Activated naive CD4-positive, alpha-beta T cell treated with anti-CD3 and anti-CD28 coated beads for 36 hours (primary cell): ENCODE measurements around the gene EXD3. TPM values are rescaled to one million over a fixed set of nuclear protein-coding genes. Genes with fewer than 3 reads are reported as not detected.

Experiments used
- CTCF ChIA-PET: fragments of 350-600 bp; sonication (Branson Sonifier 250); formaldehyde crosslinking; loops from one replicate; lab custom pipeline; 2021; ENCODE audit warnings: antibody characterized with exemption; lab: Charles Lee
- DNase-seq: peaks from one replicate; pipeline ENCODE4 v3.0.0-alpha.2; 2020
- H3K27ac Mint-ChIP-seq: one replicate; pipeline ENCODE4 v1.8.0; 2021; ENCODE audit warnings: mild to moderate bottlenecking, mixed read lengths
- H3K27me3 Mint-ChIP-seq: one replicate; pipeline ENCODE4 v1.8.0; 2021; ENCODE audit warnings: low read depth, mixed read lengths
- H3K36me3 Mint-ChIP-seq: one replicate; pipeline ENCODE4 v1.8.0; 2021; ENCODE audit warnings: low read depth, mixed read lengths
- H3K4me1 Mint-ChIP-seq: one replicate; pipeline ENCODE4 v1.8.0; 2021; ENCODE audit warnings: low read depth, mixed read lengths
- H3K4me3 Mint-ChIP-seq: one replicate; pipeline ENCODE4 v1.8.0; 2021; ENCODE audit warnings: mild to moderate bottlenecking, moderate library complexity, mixed read lengths
- H3K9me3 Mint-ChIP-seq: one replicate; pipeline ENCODE4 v1.8.0; 2021; ENCODE audit warnings: mixed read lengths
- intact Hi-C: fragments of 100-400 bp; cut with micrococcal nuclease; formaldehyde crosslinking; loops from one replicate; pipeline ENCODE4 v1.15.1; 2023
- total RNA-seq, 2 experiments: library from RNA; stranded (reverse); gene quantifications; one replicate each; pipeline ENCODE4 v1.2.3, GENCODE V29; 2021

Gene EXD3
- total RNA-seq, 2 experiments from 2014 or later: 11.2 to 12.7 TPM

DNA sequence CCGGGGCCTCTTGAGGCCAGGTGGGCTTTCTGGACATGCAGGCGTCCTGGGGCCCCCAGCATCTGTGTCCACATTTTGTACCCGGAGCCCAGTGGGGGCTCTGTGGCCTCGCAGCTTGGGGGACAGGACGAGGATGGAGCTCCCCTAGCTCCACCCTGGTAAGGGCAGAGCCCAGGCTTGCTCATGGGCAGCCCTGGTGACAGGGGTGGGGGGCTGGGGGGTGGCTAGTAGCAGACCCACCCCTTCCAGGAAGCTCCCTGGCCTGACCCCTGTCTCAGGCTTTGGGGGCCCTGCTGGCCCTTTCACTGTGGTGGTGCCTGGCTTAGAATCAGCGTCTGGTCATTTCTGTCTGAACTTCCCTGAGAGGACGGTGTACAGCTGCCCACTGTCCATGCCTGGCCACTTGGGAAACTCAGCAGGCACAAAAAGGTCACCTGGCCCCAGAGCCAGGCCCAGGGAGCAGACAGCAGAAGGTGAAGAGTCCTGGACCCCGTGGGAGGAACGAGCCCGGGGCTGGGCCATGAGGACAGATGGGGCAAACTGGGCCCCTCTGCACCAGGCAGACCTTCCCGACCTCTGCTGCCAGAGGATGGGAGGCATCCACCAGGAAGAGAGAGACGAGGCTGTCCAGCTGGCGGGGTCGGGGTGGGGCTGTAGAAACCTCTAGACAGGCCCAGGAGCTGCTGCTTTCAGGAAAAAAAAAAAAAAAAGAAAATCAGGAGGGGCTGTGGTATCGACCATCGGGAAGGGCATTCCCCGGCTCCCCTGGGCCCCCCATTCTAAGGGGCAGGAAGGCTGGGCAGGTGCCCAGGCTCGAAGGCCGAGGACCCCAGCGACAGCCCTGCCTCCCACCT, 52.8 kb downstream of the EXD3 start:
- H3K27me3 Mint-ChIP-seq: no peaks in the 10 kb centered on the region
- no peaks in the 10 kb centered on the region for H3K9me3 Mint-ChIP-seq
- no peak for DNase-seq
- H3K4me3 Mint-ChIP-seq: no peak overlapping the region
- intact Hi-C loops: no loop called here
- H3K4me1 Mint-ChIP-seq: no peaks in the 10 kb centered on the region
- CTCF ChIA-PET: no interaction called here
- H3K27ac Mint-ChIP-seq: no peak overlapping the region
- no peaks in the 10 kb centered on the region for H3K36me3 Mint-ChIP-seq

DNA sequence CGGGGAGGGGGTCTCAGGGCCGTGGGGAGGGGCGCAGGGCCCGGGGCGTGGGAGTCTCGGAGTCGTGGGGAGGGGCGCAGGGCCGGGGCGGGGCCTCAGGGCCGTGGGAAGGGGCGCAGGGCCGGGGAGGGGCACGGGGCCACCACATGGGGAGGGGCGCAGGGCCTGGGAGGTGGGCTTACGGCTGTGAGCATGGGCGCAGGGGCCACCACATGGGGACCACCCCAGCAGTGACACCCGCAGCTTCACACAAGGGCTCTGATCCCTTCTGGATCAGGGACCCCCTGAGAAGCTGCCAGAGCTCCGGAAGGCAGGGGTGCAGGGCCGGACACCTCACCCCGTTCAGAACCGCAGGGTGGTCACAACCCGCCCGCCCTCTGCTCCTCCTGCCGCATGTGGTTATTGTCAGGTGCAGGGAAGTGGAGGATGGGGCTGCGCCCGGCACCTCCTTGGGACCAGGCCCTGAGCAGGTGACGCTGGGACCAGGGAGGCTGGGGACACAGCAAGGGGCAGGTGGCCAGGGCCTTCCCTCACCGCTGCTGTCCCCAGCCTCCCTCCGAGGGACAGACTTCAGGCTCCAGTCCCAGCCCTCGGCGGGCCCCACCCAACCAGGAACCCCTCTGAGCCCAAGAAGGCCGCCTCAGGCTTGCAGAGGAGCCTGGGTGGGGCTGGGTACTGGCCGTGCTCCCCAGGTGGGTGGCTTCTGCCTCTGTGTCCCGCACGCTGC, 53.7 kb downstream of the EXD3 start:
- H3K27me3 Mint-ChIP-seq: no peaks in the 10 kb centered on the region
- no peaks in the 10 kb centered on the region for H3K4me1 Mint-ChIP-seq
- CTCF ChIA-PET: no interaction called here
- intact Hi-C loops: no loop called here
- no peaks in the 10 kb centered on the region for H3K9me3 Mint-ChIP-seq
- H3K4me3 Mint-ChIP-seq: no peak overlapping the region
- no peaks in the 10 kb centered on the region for H3K36me3 Mint-ChIP-seq
- no peak overlapping the region for H3K27ac Mint-ChIP-seq
- DNase-seq: no peak

- intact Hi-C loops: no loop called here
These were observed 54.4 kb downstream of the EXD3 start for GRCh38 chr9:137368431-137369035.

DNA sequence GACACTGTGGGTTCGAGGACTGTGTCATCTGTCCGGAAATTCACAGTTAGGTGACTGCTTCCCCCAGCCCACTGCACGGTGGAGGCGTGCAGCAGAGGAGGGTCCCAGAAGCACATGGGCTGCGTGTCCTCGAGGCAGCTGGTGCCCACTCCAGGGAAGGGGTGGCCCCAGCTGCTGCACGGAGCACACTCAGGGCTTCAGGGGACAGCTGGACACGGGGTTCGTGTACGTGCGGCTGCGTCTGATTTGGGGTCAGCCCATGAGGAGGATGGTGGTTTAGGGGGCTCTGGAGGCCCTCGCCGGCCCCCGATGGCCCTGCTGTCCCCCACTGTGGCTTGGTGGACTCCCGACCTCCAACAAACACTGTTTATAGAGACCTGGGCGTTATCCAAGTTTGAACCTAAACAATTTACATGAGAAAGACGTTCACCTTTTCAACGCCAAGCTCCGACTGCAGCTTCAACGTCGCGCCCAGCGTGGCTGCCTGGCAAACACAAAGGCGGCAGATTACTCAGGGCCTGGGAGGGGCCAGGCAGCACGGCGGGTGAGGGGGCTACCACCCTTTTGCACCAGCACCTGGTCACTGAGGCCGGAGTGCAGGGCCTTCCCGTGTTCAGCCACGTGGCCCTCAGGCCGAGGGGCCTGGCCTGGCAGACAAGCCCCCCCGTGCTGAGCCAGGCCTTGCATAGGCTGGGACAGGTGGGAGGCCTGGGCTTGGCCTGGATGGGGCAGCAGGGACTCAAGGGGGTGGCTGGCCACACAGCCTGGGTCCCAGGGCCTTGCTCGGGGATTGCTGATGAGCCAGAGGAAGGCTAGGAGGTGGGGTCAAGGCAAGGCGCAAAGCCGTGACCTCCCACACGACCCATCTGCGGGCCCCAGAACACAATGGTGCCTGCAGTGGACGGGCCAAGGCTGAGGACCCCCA, 55.2 kb downstream of the EXD3 start:
- DNase-seq: no peak
- no peaks in the 10 kb centered on the region for H3K4me1 Mint-ChIP-seq
- CTCF ChIA-PET: no interaction called here
- H3K27ac Mint-ChIP-seq: no peak overlapping the region
- no peaks in the 10 kb centered on the region for H3K36me3 Mint-ChIP-seq
- intact Hi-C loops: no loop called here
- no peaks in the 10 kb centered on the region for H3K9me3 Mint-ChIP-seq
- H3K4me3 Mint-ChIP-seq: no peak overlapping the region
- H3K27me3 Mint-ChIP-seq: no peaks in the 10 kb centered on the region

More at GRCh38 chr9:137368431-137369035, 54.4 kb downstream of the EXD3 start:
- Mint-ChIP-seq H3K9me3 (no peaks in the 10 kb centered on the region), H3K4me3 (no peak overlapping the region), H3K27ac (no peak overlapping the region), H3K27me3 (no peaks in the 10 kb centered on the region), H3K36me3 (no peaks in the 10 kb centered on the region), H3K4me1 (no peaks in the 10 kb centered on the region)
- no peak for DNase-seq
- CTCF ChIA-PET: no interaction called here

DNA sequence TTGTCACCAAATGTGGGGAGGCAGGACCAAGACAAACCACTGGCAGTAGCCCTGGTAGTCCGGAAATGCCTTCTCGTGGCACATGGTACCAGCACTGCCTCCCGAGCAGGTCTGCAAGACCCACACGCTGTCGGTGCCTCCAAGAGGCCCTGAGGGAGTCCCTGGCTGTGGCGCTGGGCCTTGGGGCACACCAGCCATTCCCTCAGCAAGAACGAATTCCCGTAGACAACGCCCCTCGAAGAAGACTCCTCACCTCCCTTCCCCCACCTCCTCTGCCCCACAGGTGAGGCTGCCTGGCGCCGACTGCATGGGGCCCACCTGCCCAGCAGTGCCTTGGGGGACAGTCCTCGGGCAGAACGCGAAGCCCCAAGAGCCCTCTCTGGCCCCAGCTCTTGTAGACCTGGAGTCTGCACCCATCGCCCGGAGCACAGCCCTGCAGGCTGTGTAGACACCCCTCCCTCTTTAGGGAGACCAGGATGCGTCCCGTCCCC, 56.0 kb downstream of the EXD3 start:
- DNase-seq: no peak
- CTCF ChIA-PET: no interaction called here
- H3K4me1 Mint-ChIP-seq: no peaks in the 10 kb centered on the region
- H3K36me3 Mint-ChIP-seq: no peaks in the 10 kb centered on the region
- intact Hi-C loops: no loop called here
- H3K27ac Mint-ChIP-seq: no peak overlapping the region
- no peak overlapping the region for H3K4me3 Mint-ChIP-seq
- H3K27me3 Mint-ChIP-seq: no peaks in the 10 kb centered on the region
- no peaks in the 10 kb centered on the region for H3K9me3 Mint-ChIP-seq

DNA sequence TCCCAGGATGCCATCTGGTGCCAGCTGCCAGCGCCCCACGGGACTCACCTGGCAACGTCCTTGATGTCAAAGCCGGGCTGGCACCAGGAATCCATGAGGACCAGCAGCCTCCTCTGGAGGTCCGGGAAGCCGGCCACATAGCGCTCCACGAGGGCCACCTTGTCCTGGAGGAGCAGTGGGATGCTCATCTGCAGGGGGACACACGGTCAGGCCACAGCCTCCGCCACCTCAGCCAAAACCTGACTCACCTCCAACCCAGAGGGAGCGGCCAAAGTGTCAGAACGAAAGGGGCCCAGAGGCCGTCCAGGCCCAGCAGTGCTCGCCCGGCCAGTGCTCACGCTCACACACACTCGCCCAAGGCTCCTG, 56.5 kb downstream of the EXD3 start:
- H3K27ac Mint-ChIP-seq: no peak overlapping the region
- intact Hi-C loops: no loop called here
- CTCF ChIA-PET: no interaction called here
- H3K27me3 Mint-ChIP-seq: no peaks in the 10 kb centered on the region
- no peaks in the 10 kb centered on the region for H3K9me3 Mint-ChIP-seq
- H3K4me1 Mint-ChIP-seq: no peaks in the 10 kb centered on the region
- DNase-seq: no peak
- no peak overlapping the region for H3K4me3 Mint-ChIP-seq
- no peaks in the 10 kb centered on the region for H3K36me3 Mint-ChIP-seq

GRCh38 chr9:137365552-137366444, 57.2 kb downstream of the EXD3 start:
- no peaks in the 10 kb centered on the region for H3K36me3 Mint-ChIP-seq

DNA sequence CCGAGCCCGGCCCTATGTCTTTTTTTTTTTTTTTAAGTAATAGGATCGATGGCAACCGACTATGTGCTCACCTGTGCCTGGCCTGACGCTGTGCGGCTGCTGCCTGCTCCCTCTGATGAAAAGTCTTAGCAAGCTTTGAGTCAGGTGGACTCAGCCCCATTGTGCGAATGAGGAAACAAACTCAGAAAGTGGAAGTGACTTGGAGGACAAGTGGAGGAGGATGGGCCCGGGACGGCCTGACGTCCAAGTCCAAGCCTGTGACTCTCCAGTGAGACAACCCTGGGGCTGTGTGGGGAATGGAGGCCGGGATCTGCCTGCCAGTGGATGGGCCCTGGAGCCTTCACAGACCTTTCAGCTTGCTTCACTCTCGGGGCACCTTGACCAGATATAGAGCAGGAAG, 57.9 kb downstream of the EXD3 start:
- no peaks in the 10 kb centered on the region for H3K9me3 Mint-ChIP-seq
- no peak overlapping the region for H3K4me3 Mint-ChIP-seq
- H3K27me3 Mint-ChIP-seq: no peaks in the 10 kb centered on the region
- no peaks in the 10 kb centered on the region for H3K4me1 Mint-ChIP-seq
- intact Hi-C loops: no loop called here
- CTCF ChIA-PET: no interaction called here
- H3K27ac Mint-ChIP-seq: no peak overlapping the region
- H3K36me3 Mint-ChIP-seq: no peaks in the 10 kb centered on the region
- no peak for DNase-seq

More at GRCh38 chr9:137365552-137366444, 57.2 kb downstream of the EXD3 start:
- Mint-ChIP-seq H3K27me3 (no peaks in the 10 kb centered on the region), H3K4me1 (no peaks in the 10 kb centered on the region), H3K9me3 (no peaks in the 10 kb centered on the region), H3K27ac (no peak overlapping the region), H3K4me3 (no peak overlapping the region)
- CTCF ChIA-PET: no interaction called here
- intact Hi-C loops: no loop called here
- no peak for DNase-seq

GRCh38 chr9:137359850-137360249, 63.1 kb downstream of the EXD3 start:
- intact Hi-C loops: no loop called here
- no peaks in the 10 kb centered on the region for H3K4me1 Mint-ChIP-seq
- H3K36me3 Mint-ChIP-seq: peaks cover 3% of the 10 kb centered on the region
- no peaks in the 10 kb centered on the region for H3K27me3 Mint-ChIP-seq
- CTCF ChIA-PET: no interaction called here
- no peak overlapping the region for H3K27ac Mint-ChIP-seq
- H3K4me3 Mint-ChIP-seq: no peak overlapping the region
- no peak for DNase-seq
- H3K9me3 Mint-ChIP-seq: peaks cover 11% of the 10 kb centered on the region

DNA sequence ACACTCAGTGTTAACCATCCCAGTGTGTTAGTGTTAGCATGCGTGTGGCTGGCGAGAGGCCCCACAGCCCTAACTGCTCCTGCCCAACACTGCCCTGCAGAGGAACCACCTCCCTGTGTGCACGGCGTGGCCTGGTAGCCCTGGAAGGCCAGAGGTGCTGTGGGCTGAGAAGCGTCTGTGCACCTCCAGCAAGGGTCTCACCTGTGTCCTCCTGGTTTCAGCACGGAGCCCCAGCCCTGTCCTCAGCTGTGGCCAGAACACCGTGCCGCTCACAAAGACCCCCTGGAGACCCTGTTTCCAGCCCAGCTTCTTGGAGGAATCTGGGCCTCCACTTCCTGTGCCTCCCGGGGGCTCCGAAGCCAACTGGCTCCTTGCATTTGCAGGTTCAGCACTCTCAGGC, 64.8 kb downstream of the EXD3 start:
- DNase-seq: no peak
- Mint-ChIP-seq H3K9me3 (peaks cover 11% of the 10 kb centered on the region), H3K36me3 (peaks cover 3% of the 10 kb centered on the region), H3K27ac (no peak overlapping the region), H3K27me3 (no peaks in the 10 kb centered on the region), H3K4me3 (no peak overlapping the region), H3K4me1 (no peaks in the 10 kb centered on the region)
- intact Hi-C loops: no loop called here
- CTCF ChIA-PET: no interaction called here

- Mint-ChIP-seq H3K36me3 (peaks cover 3% of the 10 kb centered on the region), H3K9me3 (peaks cover 11% of the 10 kb centered on the region), H3K27ac (no peak overlapping the region), H3K4me1 (no peaks in the 10 kb centered on the region), H3K4me3 (no peak overlapping the region), H3K27me3 (no peaks in the 10 kb centered on the region)
- CTCF ChIA-PET: no interaction called here
- DNase-seq: no peak
- intact Hi-C loops: no loop called here
These were observed 65.8 kb downstream of the EXD3 start for GRCh38 chr9:137357166-137357565.
